GM23338 (cell line): ENCODE results near the gene PYGO2. TPM values are rescaled to one million over a fixed set of nuclear protein-coding genes. Genes with fewer than 3 reads are reported as not detected.
A peak's percentile ranks its signal among the peaks of the same experiment; 100 is the strongest.

Source experiments
- ATAC-seq: fragments of 200-7000 bp; cut with Tn5 transposase; 3 replicates; pipeline ENCODE4 v1.9.1; 2020
- DNase-seq: peaks from one replicate; pipeline ENCODE4 v3.0.0-alpha.2; 2015; ENCODE audit warnings: low spot score
- H2AFZ ChIP-seq: fragments of 200-600 bp; sonication (generic); 2 replicates; pipeline ENCODE4 v1.8.0; 2016; ENCODE audit warnings: antibody characterized with exemption, mild to moderate bottlenecking, moderate library complexity
- H3F3A ChIP-seq: fragments of 200-600 bp; sonication (generic); replicated peaks from 2 replicates; pipeline ENCODE4 v1.8.0; 2017; ENCODE audit warnings: antibody characterized with exemption, mixed run types, low read depth
- H3K27ac ChIP-seq: fragments of 200-600 bp; sonication (generic); 2 replicates; pipeline ENCODE4 v1.6.1; 2016; ENCODE audit warnings: low read depth
- H3K27me3 ChIP-seq: fragments of 200-600 bp; sonication (generic); 2 replicates; pipeline ENCODE4 v1.8.0; 2016; ENCODE audit warnings: mild to moderate bottlenecking, mixed run types, moderate library complexity; ENCODE audit not compliant: insufficient read depth
- H3K36me3 ChIP-seq: fragments of 200-600 bp; sonication (generic); 2 replicates; pipeline ENCODE4 v1.8.0; 2016; ENCODE audit warnings: mild to moderate bottlenecking; ENCODE audit not compliant: insufficient read depth
- H3K4me1 ChIP-seq: fragments of 200-600 bp; sonication (generic); 2 replicates; pipeline ENCODE4 v1.8.0; 2016; ENCODE audit warnings: mild to moderate bottlenecking, moderate library complexity; ENCODE audit not compliant: insufficient read depth
- H3K4me2 ChIP-seq: fragments of 200-600 bp; sonication (generic); 2 replicates; pipeline ENCODE4 v1.7.1; 2017; ENCODE audit warnings: mixed run types
- H3K4me3 ChIP-seq: fragments of 200-600 bp; sonication (generic); 2 replicates; pipeline ENCODE4 v1.6.1; 2016; ENCODE audit warnings: mixed run types
- H3K79me2 ChIP-seq: fragments of 200-600 bp; sonication (generic); replicated peaks from 2 replicates; pipeline ENCODE4 v1.8.0; 2017; ENCODE audit warnings: mild to moderate bottlenecking; ENCODE audit not compliant: insufficient read depth
- H3K9me2 ChIP-seq: fragments of 200-600 bp; sonication (generic); 2 replicates; pipeline ENCODE4 v1.8.0; 2017; ENCODE audit not compliant: insufficient read depth
- H4K20me1 ChIP-seq: fragments of 200-600 bp; sonication (generic); replicated peaks from 2 replicates; pipeline ENCODE4 v1.8.0; 2017; ENCODE audit warnings: mild to moderate bottlenecking; ENCODE audit not compliant: insufficient read depth
- H3K27ac Mint-ChIP-seq: 2 replicates; pipeline ENCODE4 v1.8.0; 2020; ENCODE audit warnings: inconsistent platforms, mild to moderate bottlenecking, moderate library complexity, mixed read lengths
- H3K27me3 Mint-ChIP-seq: 3 replicates; pipeline ENCODE4 v1.8.0; 2022; ENCODE audit warnings: low read depth, mild to moderate bottlenecking, moderate library complexity, mixed read lengths, inconsistent platforms; ENCODE audit not compliant: insufficient read depth, poor library complexity
- H3K36me3 Mint-ChIP-seq: 3 replicates; pipeline ENCODE4 v1.8.0; 2021; ENCODE audit warnings: low read depth, mild to moderate bottlenecking, inconsistent platforms, moderate library complexity, mixed read lengths
- H3K4me1 Mint-ChIP-seq: 3 replicates; pipeline ENCODE4 v1.8.0; 2020; ENCODE audit warnings: mild to moderate bottlenecking, inconsistent platforms, mixed read lengths
- H3K4me3 Mint-ChIP-seq: 3 replicates; pipeline ENCODE4 v1.8.0; 2021; ENCODE audit warnings: moderate library complexity, mild to moderate bottlenecking, inconsistent platforms, mixed read lengths
- H3K9me3 Mint-ChIP-seq: 3 replicates; pipeline ENCODE4 v1.8.0; 2020; ENCODE audit warnings: moderate library complexity, mild to moderate bottlenecking, inconsistent platforms, mixed read lengths
- CREB1 ChIP-seq: fragments of 250-450 bp; sonication (Bioruptor Pico); IDR thresholded peaks from 2 replicates; pipeline ENCODE4 v1.5.0; 2020; ENCODE audit warnings: low read depth, mild to moderate bottlenecking, moderate library complexity
- EZH2 ChIP-seq: fragments of 200-600 bp; sonication (generic); IDR thresholded peaks from one replicate; pipeline ENCODE4 v1.8.0; 2017; ENCODE audit warnings: antibody characterized with exemption, mild to moderate bottlenecking, low read depth; ENCODE audit not compliant: unreplicated experiment
- EZH2phosphoT487 ChIP-seq: fragments of 200-600 bp; sonication (generic); IDR thresholded peaks from one replicate; pipeline ENCODE4 v1.8.1; 2018; ENCODE audit warnings: antibody characterized with exemption; ENCODE audit not compliant: unreplicated experiment
- JUNB ChIP-seq: IDR thresholded peaks from one replicate; pipeline ENCODE4 v1.6.1; 2016; ENCODE audit warnings: antibody characterized with exemption; ENCODE audit not compliant: unreplicated experiment
- NANOG ChIP-seq: IDR thresholded peaks from 2 replicates; pipeline ENCODE4 v1.6.1; 2016; ENCODE audit warnings: antibody characterized with exemption, borderline replicate concordance
- POLR2AphosphoS5 ChIP-seq: IDR thresholded peaks from 2 replicates; pipeline ENCODE4 v1.6.1; 2016; ENCODE audit warnings: antibody characterized with exemption, low read depth
- STAT1 ChIP-seq: IDR thresholded peaks from one replicate; pipeline ENCODE4 v1.6.1; 2016; ENCODE audit warnings: antibody characterized with exemption; ENCODE audit not compliant: unreplicated experiment
- ZNF114 ChIP-seq: fragments of 250-450 bp; sonication (Bioruptor Pico); IDR thresholded peaks from 2 replicates; pipeline ENCODE4 v1.5.0; 2020; ENCODE audit warnings: mild to moderate bottlenecking, moderate library complexity
- ZNF331 ChIP-seq: fragments of 250-450 bp; sonication (Bioruptor Pico); IDR thresholded peaks from 2 replicates; pipeline ENCODE4 v1.5.0; 2020; ENCODE audit warnings: low read depth, mild to moderate bottlenecking, moderate library complexity
- polyA plus RNA-seq: library from polyadenylated mRNA; unstranded; fragments of >200 nt; fragmentation: Nextera tagmentation; extraction: Ambion mirVana; gene quantifications from 2 replicates; pipeline ENCODE4 v1.2.1, GENCODE V29; 2016
- total RNA-seq: library from RNA; depleted of rRNA; stranded (reverse); fragments of >200 nt; shearing (Covaris generic); gene quantifications from 2 replicates; pipeline ENCODE4 v1.2.3, GENCODE V29; 2014
- TF ChIP-seq, protein P1 (sequence below): fragments of 250-450 bp; sonication (Bioruptor Pico); IDR thresholded peaks from 2 replicates; pipeline ENCODE4 v1.5.0; 2020; ENCODE audit warnings: mild to moderate bottlenecking, moderate library complexity
- TF ChIP-seq, protein P2 (sequence below): IDR thresholded peaks from 2 replicates; pipeline ENCODE4 v1.6.1; 2016; ENCODE audit warnings: antibody characterized with exemption
- TF ChIP-seq, protein P3 (sequence below): IDR thresholded peaks from one replicate; pipeline ENCODE4 v1.6.1; 2018; ENCODE audit warnings: antibody characterized with exemption; ENCODE audit not compliant: unreplicated experiment
- TF ChIP-seq, protein P4 (sequence below), 2 experiments: fragments of 200-600 bp in 1 of 2; sonication (generic) in 1 of 2; conservative IDR thresholded peaks; 2 replicates each; pipeline versions ENCODE4 v1.5.1 to v1.6.1; 2016 to 2017; ENCODE audit warnings: antibody characterized with exemption in 2 of 2, low read depth in 2 of 2, mild to moderate bottlenecking in 2 of 2, moderate library complexity in 1 of 2

Gene PYGO2
- total and polyA plus RNA-seq, 2 experiments from 2014 or later, result 11.0 to 29.0 TPM

DNA sequence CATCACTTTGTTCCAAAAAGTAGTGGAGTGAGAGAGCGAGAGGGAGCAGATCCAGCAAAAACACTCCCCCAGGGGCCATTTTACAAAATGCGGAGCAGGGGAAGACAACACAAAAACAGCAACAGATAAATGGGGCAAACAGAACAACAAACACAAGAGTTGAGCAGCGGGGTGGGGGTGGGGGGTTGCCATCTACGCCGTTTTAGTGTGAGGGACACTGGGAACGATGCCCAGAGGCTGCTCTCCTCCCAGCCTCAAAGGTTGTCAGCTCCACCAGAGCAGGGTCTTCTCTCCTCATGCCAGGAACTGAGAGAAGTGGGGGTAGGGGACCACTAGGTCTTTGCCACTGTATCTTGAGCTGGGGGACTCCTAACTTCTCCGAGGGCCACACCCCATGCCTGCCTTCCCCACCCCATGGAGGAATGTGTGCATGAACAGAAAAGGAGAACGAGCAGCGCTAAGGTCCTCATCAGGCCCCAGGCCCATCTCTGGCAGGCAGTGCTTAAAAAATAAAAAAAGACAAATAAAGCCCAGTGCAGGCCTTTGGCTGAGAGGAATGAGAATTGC is 4.4 kb downstream of the PYGO2 start:
- TF ChIP-seq EZH2, result no peak
- TF ChIP-seq NANOG, result no peak
- TF ChIP-seq, protein P1, sequence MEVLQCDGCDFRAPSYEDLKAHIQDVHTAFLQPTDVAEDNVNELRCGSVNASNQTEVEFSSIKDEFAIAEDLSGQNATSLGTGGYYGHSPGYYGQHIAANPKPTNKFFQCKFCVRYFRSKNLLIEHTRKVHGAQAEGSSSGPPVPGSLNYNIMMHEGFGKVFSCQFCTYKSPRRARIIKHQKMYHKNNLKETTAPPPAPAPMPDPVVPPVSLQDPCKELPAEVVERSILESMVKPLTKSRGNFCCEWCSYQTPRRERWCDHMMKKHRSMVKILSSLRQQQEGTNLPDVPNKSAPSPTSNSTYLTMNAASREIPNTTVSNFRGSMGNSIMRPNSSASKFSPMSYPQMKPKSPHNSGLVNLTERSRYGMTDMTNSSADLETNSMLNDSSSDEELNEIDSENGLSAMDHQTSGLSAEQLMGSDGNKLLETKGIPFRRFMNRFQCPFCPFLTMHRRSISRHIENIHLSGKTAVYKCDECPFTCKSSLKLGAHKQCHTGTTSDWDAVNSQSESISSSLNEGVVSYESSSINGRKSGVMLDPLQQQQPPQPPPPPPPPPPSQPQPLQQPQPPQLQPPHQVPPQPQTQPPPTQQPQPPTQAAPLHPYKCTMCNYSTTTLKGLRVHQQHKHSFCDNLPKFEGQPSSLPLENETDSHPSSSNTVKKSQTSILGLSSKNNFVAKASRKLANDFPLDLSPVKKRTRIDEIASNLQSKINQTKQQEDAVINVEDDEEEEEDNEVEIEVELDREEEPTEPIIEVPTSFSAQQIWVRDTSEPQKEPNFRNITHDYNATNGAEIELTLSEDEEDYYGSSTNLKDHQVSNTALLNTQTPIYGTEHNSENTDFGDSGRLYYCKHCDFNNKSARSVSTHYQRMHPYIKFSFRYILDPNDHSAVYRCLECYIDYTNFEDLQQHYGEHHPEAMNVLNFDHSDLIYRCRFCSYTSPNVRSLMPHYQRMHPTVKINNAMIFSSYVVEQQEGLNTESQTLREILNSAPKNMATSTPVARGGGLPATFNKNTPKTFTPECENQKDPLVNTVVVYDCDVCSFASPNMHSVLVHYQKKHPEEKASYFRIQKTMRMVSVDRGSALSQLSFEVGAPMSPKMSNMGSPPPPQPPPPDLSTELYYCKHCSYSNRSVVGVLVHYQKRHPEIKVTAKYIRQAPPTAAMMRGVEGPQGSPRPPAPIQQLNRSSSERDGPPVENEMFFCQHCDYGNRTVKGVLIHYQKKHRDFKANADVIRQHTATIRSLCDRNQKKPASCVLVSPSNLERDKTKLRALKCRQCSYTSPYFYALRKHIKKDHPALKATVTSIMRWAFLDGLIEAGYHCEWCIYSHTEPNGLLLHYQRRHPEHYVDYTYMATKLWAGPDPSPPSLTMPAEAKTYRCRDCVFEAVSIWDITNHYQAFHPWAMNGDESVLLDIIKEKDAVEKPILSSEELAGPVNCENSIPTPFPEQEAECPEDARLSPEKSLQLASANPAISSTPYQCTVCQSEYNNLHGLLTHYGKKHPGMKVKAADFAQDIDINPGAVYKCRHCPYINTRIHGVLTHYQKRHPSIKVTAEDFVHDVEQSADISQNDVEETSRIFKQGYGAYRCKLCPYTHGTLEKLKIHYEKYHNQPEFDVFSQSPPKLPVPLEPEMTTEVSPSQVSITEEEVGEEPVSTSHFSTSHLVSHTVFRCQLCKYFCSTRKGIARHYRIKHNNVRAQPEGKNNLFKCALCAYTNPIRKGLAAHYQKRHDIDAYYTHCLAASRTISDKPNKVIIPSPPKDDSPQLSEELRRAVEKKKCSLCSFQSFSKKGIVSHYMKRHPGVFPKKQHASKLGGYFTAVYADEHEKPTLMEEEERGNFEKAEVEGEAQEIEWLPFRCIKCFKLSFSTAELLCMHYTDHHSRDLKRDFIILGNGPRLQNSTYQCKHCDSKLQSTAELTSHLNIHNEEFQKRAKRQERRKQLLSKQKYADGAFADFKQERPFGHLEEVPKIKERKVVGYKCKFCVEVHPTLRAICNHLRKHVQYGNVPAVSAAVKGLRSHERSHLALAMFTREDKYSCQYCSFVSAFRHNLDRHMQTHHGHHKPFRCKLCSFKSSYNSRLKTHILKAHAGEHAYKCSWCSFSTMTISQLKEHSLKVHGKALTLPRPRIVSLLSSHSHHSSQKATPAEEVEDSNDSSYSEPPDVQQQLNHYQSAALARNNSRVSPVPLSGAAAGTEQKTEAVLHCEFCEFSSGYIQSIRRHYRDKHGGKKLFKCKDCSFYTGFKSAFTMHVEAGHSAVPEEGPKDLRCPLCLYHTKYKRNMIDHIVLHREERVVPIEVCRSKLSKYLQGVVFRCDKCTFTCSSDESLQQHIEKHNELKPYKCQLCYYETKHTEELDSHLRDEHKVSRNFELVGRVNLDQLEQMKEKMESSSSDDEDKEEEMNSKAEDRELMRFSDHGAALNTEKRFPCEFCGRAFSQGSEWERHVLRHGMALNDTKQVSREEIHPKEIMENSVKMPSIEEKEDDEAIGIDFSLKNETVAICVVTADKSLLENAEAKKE (CRISPR knock-in tag), result no peak
- no peak for TF ChIP-seq EZH2phosphoT487
- TF ChIP-seq, protein P2, sequence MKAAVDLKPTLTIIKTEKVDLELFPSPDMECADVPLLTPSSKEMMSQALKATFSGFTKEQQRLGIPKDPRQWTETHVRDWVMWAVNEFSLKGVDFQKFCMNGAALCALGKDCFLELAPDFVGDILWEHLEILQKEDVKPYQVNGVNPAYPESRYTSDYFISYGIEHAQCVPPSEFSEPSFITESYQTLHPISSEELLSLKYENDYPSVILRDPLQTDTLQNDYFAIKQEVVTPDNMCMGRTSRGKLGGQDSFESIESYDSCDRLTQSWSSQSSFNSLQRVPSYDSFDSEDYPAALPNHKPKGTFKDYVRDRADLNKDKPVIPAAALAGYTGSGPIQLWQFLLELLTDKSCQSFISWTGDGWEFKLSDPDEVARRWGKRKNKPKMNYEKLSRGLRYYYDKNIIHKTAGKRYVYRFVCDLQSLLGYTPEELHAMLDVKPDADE, result no peak
- TF ChIP-seq ZNF331 (CRISPR knock-in tag), result no peak
- TF ChIP-seq, protein P3, sequence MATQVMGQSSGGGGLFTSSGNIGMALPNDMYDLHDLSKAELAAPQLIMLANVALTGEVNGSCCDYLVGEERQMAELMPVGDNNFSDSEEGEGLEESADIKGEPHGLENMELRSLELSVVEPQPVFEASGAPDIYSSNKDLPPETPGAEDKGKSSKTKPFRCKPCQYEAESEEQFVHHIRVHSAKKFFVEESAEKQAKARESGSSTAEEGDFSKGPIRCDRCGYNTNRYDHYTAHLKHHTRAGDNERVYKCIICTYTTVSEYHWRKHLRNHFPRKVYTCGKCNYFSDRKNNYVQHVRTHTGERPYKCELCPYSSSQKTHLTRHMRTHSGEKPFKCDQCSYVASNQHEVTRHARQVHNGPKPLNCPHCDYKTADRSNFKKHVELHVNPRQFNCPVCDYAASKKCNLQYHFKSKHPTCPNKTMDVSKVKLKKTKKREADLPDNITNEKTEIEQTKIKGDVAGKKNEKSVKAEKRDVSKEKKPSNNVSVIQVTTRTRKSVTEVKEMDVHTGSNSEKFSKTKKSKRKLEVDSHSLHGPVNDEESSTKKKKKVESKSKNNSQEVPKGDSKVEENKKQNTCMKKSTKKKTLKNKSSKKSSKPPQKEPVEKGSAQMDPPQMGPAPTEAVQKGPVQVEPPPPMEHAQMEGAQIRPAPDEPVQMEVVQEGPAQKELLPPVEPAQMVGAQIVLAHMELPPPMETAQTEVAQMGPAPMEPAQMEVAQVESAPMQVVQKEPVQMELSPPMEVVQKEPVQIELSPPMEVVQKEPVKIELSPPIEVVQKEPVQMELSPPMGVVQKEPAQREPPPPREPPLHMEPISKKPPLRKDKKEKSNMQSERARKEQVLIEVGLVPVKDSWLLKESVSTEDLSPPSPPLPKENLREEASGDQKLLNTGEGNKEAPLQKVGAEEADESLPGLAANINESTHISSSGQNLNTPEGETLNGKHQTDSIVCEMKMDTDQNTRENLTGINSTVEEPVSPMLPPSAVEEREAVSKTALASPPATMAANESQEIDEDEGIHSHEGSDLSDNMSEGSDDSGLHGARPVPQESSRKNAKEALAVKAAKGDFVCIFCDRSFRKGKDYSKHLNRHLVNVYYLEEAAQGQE, result no peak
- TF ChIP-seq STAT1, result no peak
- TF ChIP-seq POLR2AphosphoS5, result no peak
- TF ChIP-seq ZNF114 (CRISPR knock-in tag), result no peak
- no peak for TF ChIP-seq CREB1 (CRISPR knock-in tag)
- TF ChIP-seq, protein P4, sequence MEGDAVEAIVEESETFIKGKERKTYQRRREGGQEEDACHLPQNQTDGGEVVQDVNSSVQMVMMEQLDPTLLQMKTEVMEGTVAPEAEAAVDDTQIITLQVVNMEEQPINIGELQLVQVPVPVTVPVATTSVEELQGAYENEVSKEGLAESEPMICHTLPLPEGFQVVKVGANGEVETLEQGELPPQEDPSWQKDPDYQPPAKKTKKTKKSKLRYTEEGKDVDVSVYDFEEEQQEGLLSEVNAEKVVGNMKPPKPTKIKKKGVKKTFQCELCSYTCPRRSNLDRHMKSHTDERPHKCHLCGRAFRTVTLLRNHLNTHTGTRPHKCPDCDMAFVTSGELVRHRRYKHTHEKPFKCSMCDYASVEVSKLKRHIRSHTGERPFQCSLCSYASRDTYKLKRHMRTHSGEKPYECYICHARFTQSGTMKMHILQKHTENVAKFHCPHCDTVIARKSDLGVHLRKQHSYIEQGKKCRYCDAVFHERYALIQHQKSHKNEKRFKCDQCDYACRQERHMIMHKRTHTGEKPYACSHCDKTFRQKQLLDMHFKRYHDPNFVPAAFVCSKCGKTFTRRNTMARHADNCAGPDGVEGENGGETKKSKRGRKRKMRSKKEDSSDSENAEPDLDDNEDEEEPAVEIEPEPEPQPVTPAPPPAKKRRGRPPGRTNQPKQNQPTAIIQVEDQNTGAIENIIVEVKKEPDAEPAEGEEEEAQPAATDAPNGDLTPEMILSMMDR (conservative IDR thresholded peaks at IDR 0.05; ENCODE audit: low read depth in 2 of 2), result no peak
- TF ChIP-seq JUNB, result no peak
- DNase-seq (no peak), ATAC-seq (no peak)
- Histone ChIP-seq H3K4me3 (peak overlapping the region; percentile 50), H3K27ac (no peak overlapping the region; the same call in 1 of the 2 replicates), H3K36me3 (no peaks in the 10 kb centered on the region), H4K20me1 (peaks cover 19% of the 10 kb centered on the region), H2AFZ (no peak overlapping the region), H3K27me3 (no peaks in the 10 kb centered on the region), H3F3A (peaks cover 26% of the 10 kb centered on the region), H3K9me2 (no peaks in the 10 kb centered on the region), H3K4me1 (peaks cover 39% of the 10 kb centered on the region), H3K79me2 (peaks cover 13% of the 10 kb centered on the region), H3K4me2 (peak overlapping the region; percentile 82)
- H3K4me3 Mint-ChIP-seq, result peak overlapping the region; percentile 90
- peaks cover 40% of the 10 kb centered on the region for H3K27me3 Mint-ChIP-seq
- H3K36me3 Mint-ChIP-seq, result peaks cover 25% of the 10 kb centered on the region
- no peaks in the 10 kb centered on the region for H3K9me3 Mint-ChIP-seq
- peaks cover 65% of the 10 kb centered on the region for H3K4me1 Mint-ChIP-seq
- H3K27ac Mint-ChIP-seq, result no peak overlapping the region
